ENCODE data around the gene RABGAP1L.

The RABGAP1L gene

GRCh38 chr1:174239541-174239940 lies 80.2 kb downstream of the RABGAP1L start:
- DNase-seq (ENCODE audit: low read depth): no peak
- no peak overlapping the region for H3K4me3 ChIP-seq (ENCODE audit: low read depth, low read length)
- TF ChIP-seq POLR2A (IDR thresholded peaks at IDR 0.05; ENCODE audit: extremely low read depth, insufficient read length): no peak
- no peak for TF ChIP-seq MAX (IDR thresholded peaks at IDR 0.05; ENCODE audit: low read depth, low read length)
- no peak for TF ChIP-seq CTCF (IDR thresholded peaks at IDR 0.05; ENCODE audit: low read depth, low read length)
- no peak for TF ChIP-seq MYC (IDR thresholded peaks at IDR 0.05; ENCODE audit: low read depth, low read length)

GRCh38 chr1:174242856-174243255 lies 83.5 kb downstream of the RABGAP1L start:
- H3K4me3 ChIP-seq (ENCODE audit: low read depth, low read length): no peak overlapping the region
- no peak for DNase-seq (ENCODE audit: low read depth)
- TF ChIP-seq MAX (IDR thresholded peaks at IDR 0.05; ENCODE audit: low read depth, low read length) (no peak), CTCF (IDR thresholded peaks at IDR 0.05; ENCODE audit: low read depth, low read length) (no peak), POLR2A (IDR thresholded peaks at IDR 0.05; ENCODE audit: extremely low read depth, insufficient read length) (no peak), MYC (IDR thresholded peaks at IDR 0.05; ENCODE audit: low read depth, low read length) (no peak)

GRCh38 chr1:174243451-174244000 lies 84.2 kb downstream of the RABGAP1L start:
- no peak for DNase-seq (ENCODE audit: low read depth)
- no peak overlapping the region for H3K4me3 ChIP-seq (ENCODE audit: low read depth, low read length)
- TF ChIP-seq POLR2A (IDR thresholded peaks at IDR 0.05; ENCODE audit: extremely low read depth, insufficient read length): no peak
- TF ChIP-seq MYC (IDR thresholded peaks at IDR 0.05; ENCODE audit: low read depth, low read length): no peak
- TF ChIP-seq MAX (IDR thresholded peaks at IDR 0.05; ENCODE audit: low read depth, low read length): no peak
- no peak for TF ChIP-seq CTCF (IDR thresholded peaks at IDR 0.05; ENCODE audit: low read depth, low read length)

- DNase-seq (ENCODE audit: low read depth): no peak
- no peak overlapping the region for H3K4me3 ChIP-seq (ENCODE audit: low read depth, low read length)
- no peak for TF ChIP-seq CTCF (IDR thresholded peaks at IDR 0.05; ENCODE audit: low read depth, low read length)
- no peak for TF ChIP-seq MYC (IDR thresholded peaks at IDR 0.05; ENCODE audit: low read depth, low read length)
- no peak for TF ChIP-seq MAX (IDR thresholded peaks at IDR 0.05; ENCODE audit: low read depth, low read length)
- no peak for TF ChIP-seq POLR2A (IDR thresholded peaks at IDR 0.05; ENCODE audit: extremely low read depth, insufficient read length)
Measured at GRCh38 chr1:174244017-174244416, 84.7 kb downstream of the RABGAP1L start.

GRCh38 chr1:174247472-174247871 lies 88.2 kb downstream of the RABGAP1L start:
- TF ChIP-seq MYC (IDR thresholded peaks at IDR 0.05; ENCODE audit: low read depth, low read length) (no peak), MAX (IDR thresholded peaks at IDR 0.05; ENCODE audit: low read depth, low read length) (no peak), POLR2A (IDR thresholded peaks at IDR 0.05; ENCODE audit: extremely low read depth, insufficient read length) (no peak), CTCF (IDR thresholded peaks at IDR 0.05; ENCODE audit: low read depth, low read length) (no peak)
- DNase-seq (ENCODE audit: low read depth): no peak
- H3K4me3 ChIP-seq (ENCODE audit: low read depth, low read length): no peak overlapping the region
